HG03066 (cell line): Measurements from ENCODE around the gene JAZF1.
"Not testable (repeated sequence)": the region's sequence is repeated elsewhere in the genome, so short reads cannot be mapped to it uniquely, and the experiment has no call there.

Experiments used
- ATAC-seq: cut with Tn5 transposase; IDR thresholded peaks from one replicate; pipeline ENCODE4 v1.9.1; 2021; ENCODE audit warnings: low read depth; ENCODE audit not compliant: unreplicated experiment

JAZF1 gene

GRCh38 chr7:27863880-27864279 lies 316.7 kb downstream of the JAZF1 start:
- ATAC-seq: no peak

DNA sequence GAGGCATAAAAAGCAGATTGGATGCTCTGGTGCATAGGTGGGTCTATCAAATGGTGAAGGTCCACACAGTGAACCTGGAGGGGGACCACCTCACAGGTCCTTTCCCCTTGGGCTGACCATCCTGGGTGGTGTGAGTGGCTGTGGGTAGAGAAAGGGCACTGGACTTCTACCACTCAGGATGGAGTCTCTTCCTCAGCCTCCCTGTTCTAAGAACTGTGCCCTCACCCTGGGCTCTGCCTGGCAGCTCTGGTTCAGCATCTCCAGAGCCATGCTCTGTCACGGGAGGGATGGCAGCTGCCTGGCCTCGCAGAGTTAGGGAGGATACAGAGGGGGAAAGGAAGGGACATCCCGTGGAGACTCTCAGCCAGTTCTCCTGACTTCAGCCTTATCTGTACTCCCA lies 318.8 kb downstream of the JAZF1 start:
- ATAC-seq: no peak

DNA sequence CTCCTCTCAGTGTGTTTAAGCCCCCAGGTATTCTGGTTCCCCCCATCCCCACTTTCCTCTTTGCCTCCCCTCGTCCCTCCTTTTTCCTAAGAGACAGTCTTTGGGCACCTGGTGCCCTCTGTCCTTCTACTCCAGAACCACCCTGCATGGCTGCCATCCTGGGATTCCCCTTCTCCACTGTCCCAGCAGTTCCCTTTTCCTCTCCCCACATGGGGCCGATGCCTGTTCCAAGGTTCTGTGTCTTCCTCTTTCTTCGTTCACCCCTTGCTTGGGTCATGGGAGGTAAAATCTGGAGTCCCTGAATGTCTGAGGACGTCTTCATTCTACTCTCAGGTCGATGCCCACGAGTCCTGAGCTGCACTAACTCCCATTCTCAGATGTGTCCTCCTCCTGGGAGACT lies 319.8 kb downstream of the JAZF1 start:
- no peak for ATAC-seq

DNA sequence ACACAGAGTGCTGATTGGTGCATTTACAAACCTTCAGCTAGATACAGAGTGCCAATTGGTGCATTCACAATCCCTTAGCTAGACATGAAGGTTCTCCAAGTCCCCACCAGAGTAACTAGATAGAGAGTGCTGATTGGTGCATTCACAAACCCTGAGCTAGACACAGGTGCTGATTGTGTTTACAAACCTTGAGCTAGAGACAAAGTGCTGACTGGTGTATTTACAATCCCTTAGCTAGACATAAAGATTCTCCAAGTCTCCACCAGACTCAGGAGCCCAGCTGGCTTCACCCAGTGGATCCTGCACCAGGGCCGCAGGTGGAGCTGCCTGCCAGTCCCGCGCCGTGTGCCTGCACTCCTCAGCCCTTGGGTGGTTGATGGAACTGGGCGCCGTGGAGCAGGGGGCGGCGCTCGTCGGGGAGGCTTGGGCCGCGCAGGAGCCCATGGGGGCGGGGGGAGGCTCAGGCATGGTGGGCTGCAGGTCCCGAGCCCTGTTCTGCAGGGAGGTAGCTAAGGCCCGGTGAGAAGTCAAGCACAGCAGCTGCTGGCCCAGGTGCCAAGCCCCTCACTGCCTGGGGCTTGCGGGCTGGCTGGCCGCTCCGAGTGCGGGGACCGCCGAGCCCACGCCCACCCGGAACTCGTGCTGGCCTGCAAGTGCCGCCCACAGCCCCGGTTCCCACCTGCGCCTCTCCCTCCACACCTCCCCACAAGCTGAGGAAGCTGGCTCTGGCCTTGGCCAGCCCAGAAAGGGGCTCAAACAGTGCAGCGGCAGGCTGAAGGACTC lies 323.7 kb downstream of the JAZF1 start:
- not testable (repeated sequence) for ATAC-seq

DNA sequence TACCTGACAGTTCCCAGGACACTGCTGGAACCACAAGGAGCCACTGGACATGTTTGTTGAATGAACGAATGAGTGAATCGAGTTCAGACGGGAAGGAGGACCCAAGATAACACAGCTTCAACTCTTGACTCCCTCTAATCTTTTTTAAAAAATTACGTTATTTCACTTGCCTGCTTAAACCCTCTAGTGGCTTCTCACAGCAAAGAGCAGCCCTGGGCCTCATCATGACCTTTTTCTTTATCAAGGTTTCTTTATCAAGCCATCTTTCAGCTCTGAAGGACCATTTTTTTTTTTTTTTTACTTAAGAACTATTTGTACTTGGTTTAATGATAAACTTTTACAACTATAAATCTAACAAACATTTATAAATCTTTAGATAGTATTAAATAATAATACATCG lies 330.1 kb downstream of the JAZF1 start:
- ATAC-seq: no peak

DNA sequence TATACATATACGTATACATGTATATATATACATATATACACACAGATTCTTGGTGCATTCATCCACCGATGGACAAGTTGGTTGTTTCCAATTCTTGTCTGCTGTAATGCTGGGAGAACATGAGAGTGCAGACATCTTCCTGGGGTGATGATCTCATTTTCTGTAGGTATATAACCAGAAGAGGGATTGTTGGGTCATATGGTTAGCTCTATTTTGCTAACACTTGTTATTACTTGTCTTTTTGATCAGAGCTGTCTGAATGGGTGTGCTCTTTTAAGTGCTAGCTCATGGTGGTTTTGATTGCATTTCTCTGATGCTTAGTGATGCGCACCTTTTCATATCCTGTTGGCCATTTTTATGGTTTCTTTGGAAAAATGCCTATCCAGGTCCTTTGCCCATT lies 334.2 kb downstream of the JAZF1 start:
- no peak for ATAC-seq

DNA sequence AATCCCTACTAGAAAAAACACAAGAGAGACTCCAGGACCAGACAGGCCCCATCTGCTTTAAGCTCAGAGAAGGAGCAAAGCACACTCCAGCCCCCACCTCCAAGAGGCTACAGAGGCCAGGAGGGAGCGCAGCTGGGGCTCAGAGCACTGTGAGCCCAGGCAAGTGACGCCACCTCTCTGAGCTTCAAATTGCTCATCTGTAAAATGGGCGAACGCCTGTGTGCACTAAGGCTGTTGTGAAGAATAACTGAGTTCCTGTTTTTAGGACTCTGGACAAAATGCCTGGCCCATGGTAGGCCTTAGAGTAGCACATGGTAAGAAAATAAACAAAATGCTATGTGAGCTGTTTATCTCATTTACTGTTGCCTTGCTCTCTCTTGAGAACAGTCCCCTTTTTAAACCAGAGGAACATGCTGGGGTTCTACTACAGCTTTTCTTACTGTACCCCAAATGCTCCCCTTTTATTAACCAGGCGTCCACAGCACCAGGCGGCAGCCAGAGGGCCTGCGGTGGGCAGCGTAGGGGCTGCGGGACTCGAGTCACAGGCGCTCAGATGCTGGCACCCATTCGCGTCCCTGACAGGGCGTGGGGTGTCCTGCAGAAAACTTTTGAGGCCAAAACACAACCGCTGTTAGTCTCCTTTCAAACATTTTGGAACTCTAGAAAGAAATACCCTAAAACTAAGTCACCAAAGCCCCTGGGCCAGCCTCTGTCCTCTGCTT lies 336.9 kb downstream of the JAZF1 start:
- ATAC-seq: no peak

GRCh38 chr7:27842851-27843250 lies 337.7 kb downstream of the JAZF1 start:
- ATAC-seq: no peak

- ATAC-seq: no peak
These were observed 338.4 kb downstream of the JAZF1 start for GRCh38 chr7:27842094-27842692.

DNA sequence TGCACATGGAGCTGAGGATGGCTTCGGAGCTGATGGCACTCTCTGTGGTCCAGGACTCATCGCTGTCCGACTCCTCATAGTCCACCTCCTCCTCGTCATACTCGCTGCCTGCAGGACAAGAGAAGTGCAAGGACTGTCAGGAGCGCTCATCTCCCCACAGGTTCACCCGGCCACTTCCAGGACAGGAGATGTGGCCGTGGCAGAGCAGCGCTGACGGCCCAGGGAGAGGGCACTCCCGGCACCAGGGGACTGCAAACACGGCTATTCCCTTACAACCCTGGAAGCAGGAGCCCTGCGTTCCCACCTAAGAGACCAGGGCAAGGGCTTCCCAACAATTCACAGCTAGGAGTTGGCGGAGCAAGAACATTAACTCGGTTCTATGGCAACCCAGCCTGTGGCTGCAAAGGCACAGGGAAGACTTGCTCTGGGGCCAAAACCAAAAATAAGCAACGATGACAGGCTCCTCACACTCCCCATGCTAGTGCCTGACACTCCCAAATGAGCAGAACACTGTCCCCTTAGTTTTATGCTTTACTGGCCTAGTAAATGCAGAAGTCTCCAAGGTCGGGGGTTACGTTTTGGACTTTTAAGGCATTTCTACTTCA lies 339.7 kb downstream of the JAZF1 start:
- ATAC-seq: no peak

- ATAC-seq: no peak
These were observed 340.3 kb downstream of the JAZF1 start for GRCh38 chr7:27840313-27840712.

- ATAC-seq: no peak
These were observed 341.5 kb downstream of the JAZF1 start for GRCh38 chr7:27839099-27839498.

DNA sequence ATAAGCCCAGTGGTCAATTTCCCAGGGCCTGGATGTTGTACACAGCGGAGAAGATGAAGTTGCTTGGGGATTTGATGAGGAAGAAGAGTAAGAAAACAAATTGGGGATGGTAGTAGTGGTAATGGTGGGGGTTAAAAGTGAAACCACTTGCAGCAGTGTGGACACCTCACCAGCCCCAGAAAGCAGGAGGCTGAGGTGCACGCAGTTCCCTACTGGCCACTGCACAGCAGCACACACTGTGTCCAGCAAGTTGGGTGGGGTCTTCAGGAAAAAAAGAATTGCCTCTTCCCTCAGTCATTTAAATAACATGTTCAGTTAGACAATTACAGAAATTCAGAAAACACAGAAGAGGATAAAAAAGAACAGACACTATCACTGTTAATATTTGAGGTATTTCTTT lies 344.1 kb downstream of the JAZF1 start:
- no peak for ATAC-seq

GRCh38 chr7:27835376-27835775 lies 345.2 kb downstream of the JAZF1 start:
- no peak for ATAC-seq

DNA sequence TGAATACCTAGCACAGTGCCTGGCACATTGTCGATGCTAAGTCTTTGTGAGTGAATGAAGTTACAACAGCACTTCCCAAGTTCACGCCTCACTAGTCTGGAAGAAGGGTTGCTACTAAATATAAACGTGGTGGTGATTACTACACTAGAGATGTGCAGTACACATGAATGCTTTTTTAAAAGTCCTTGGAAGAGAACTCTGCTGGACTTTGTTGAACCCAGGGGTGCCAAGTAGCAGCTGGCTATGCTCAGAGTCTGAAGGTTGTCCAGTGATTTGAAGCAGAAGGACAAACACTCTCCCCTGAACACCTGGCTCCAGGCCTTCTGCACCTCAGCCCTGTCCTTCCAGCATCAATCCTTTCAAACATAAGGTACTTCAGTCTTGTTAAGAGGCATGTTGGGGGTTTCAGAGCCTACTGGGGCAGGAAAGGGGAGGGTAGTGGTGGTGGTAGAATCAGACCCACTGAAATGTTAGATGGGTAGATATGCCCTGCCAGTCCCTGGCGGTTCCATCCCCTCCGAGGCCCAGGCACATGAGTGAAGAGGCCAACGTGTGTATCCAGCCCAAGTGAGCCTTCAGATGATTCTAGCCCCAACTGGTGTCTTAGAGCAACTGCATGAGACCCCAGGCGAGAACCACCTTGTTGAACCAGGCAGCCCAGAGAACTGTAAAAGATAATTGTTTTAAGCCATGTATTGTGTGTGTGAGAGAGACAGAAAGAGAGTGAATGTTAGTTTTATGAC lies 346.2 kb downstream of the JAZF1 start:
- ATAC-seq: no peak

- no peak for ATAC-seq
These were observed 354.2 kb downstream of the JAZF1 start for GRCh38 chr7:27826357-27826756.

- ATAC-seq: no peak
These were observed 354.7 kb downstream of the JAZF1 start for GRCh38 chr7:27825891-27826290.

GRCh38 chr7:27822245-27822644 lies 358.4 kb downstream of the JAZF1 start:
- ATAC-seq: no peak

GRCh38 chr7:27812706-27813105 lies 367.9 kb downstream of the JAZF1 start:
- no peak for ATAC-seq

- no peak for ATAC-seq
These were observed 370.4 kb downstream of the JAZF1 start for GRCh38 chr7:27810186-27810585.

DNA sequence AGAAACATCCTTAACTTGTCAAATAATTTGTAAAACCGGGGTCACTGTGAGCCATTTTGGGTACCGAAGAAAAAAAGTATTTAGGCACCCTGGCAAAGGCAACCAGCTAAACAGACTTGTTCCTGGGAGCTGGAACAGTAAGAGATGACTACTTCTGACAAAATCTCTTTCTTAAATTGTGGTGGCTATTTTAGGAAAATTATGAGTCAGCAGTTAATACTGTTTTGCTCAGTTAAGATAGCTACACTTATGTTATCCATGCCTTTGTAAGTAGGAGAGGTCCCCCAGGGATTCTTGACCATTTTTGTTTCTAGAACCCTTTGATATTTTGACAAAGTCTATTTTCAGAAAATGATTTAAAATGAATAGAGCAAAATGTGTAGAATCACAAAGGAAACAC lies 372.0 kb downstream of the JAZF1 start:
- ATAC-seq: no peak
